ENCODE results near the gene GET4. TPM values are rescaled to one million over a fixed set of nuclear protein-coding genes. Genes with fewer than 3 reads are reported as not detected.

GET4 gene
- total RNA-seq, 1 experiment from 2014 or later: 44.8 TPM

DNA sequence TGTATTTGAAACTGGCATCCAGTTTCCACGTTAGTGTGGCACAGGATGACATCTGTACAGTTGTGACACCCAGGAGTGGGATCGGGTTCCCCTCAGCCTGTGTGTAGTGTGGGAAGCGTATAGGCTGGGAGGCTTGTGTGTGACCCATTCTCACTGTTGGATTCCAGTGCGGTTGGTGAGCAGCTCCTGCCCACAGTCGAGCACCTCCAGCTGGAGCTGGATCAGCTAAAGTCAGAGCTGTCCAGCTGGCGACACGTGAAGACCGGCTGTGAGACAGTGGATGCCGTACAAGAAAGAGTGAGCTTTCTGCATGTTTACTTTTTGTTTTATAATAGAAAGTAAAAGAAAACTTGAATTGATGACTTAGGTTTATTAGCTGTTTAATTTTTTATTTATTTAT is 18.7 kb upstream of the GET4 start:
- peaks cover 4% of the 10 kb centered on the region; the same call in 1 of the 2 replicates for H3K79me2 ChIP-seq (ENCODE audit: insufficient read depth, low read length)
- H3K9me2 ChIP-seq (ENCODE audit: insufficient read depth): no peaks in the 10 kb centered on the region
- H3K4me3 ChIP-seq (replicated peaks in 1 of 2; ENCODE audit: low read depth in 1 of 2, low read length in 2 of 2): no peak overlapping the region
- CTCF ChIA-PET: no interaction called here
- no peak overlapping the region for H3K4me2 ChIP-seq (ENCODE audit: low read length)
- H3K9me3 ChIP-seq (ENCODE audit: control insufficient read depth in 1 of 2, insufficient read depth in 1 of 2, low read depth in 1 of 2, low read length in 2 of 2): no peaks in the 10 kb centered on the region
- TF ChIP-seq POLR2A (IDR thresholded peaks at IDR 0.05; ENCODE audit: borderline replicate concordance, extremely low read depth, insufficient read depth, insufficient read length) (no peak), CBX3 (IDR thresholded peaks at IDR 0.05; ENCODE audit: low read depth) (no peak), JUND (IDR thresholded peaks at IDR 0.05) (no peak), TCF7L2 (IDR thresholded peaks at IDR 0.05; ENCODE audit: borderline replicate concordance, extremely low read depth, insufficient read depth, insufficient read length) (no peak), POLR2AphosphoS5 (IDR thresholded peaks at IDR 0.05; ENCODE audit: low read depth, low read length) (no peak), RAD21 (IDR thresholded peaks at IDR 0.05; ENCODE audit: low read depth) (no peak), FOSL1 (IDR thresholded peaks at IDR 0.05; ENCODE audit: low read depth) (no peak), ELF1 (IDR thresholded peaks at IDR 0.05; ENCODE audit: borderline replicate concordance, low read depth) (no peak), EZH2phosphoT487 (IDR thresholded peaks at IDR 0.05; ENCODE audit: borderline replicate concordance) (no peak), ZNF274 (IDR thresholded peaks at IDR 0.05; ENCODE audit: low read depth, low read length) (no peak), ATF3 (IDR thresholded peaks at IDR 0.05) (no peak), YY1 (IDR thresholded peaks at IDR 0.05; ENCODE audit: extremely low read depth, insufficient replicate concordance, low read depth, low read length) (no peak), EZH2 (IDR thresholded peaks at IDR 0.05) (no peak), SP1 (IDR thresholded peaks at IDR 0.05; ENCODE audit: low read depth) (no peak)
- no peak overlapping the region for H3K9ac ChIP-seq (ENCODE audit: low read length)
- H2AFZ ChIP-seq (ENCODE audit: low read depth, low read length, poor library complexity, severe bottlenecking): no peak overlapping the region
- RAD21 ChIA-PET (ENCODE audit: low non-redundant PET in 1 of 2, low total read pairs in 2 of 2, uncharacterized antibody in 2 of 2, unreplicated experiment in 2 of 2): no interaction called here
- H3K27me3 ChIP-seq (ENCODE audit: insufficient read depth, low read length): no peaks in the 10 kb centered on the region
- H3K27ac ChIP-seq (ENCODE audit: low read depth, low read length): no peak overlapping the region
- BruUV-seq (replicated peaks): no TSS peak
- H3K4me1 ChIP-seq (ENCODE audit: control insufficient read depth in 1 of 2, insufficient read depth in 2 of 2, low read length in 2 of 2): no peaks in the 10 kb centered on the region
- ATAC-seq: no peak
- POLR2A ChIA-PET: no interaction called here
- H3K36me3 ChIP-seq (ENCODE audit: control insufficient read depth in 1 of 2, insufficient read depth in 2 of 2, low read length in 2 of 2): peaks cover 28 to 69% of the 10 kb centered on the region in 2 experiments
- no peak for DNase-seq (ENCODE audit: low read depth, low spot score)
- intact Hi-C loops (cut with micrococcal nuclease): no loop called here
- H4K20me1 ChIP-seq (ENCODE audit: insufficient read depth): no peaks in the 10 kb centered on the region
